Breast epithelium (tissue), 4 donors: Measurements from ENCODE around the gene TGFBR3. TPM values are rescaled to one million over a fixed set of nuclear protein-coding genes. Genes with fewer than 3 reads are reported as not detected.

Experiments
- DNase-seq, 2 donors: peaks; one replicate each; pipeline ENCODE4 v3.0.0-alpha.2; 2019; ENCODE audit warnings: low spot score in 2 of 2
- H3K27ac ChIP-seq, 2 donors: fragments of 200-600 bp; sonication (generic) in 1 of 2; one replicate each; pipeline ENCODE4 v1.5.1; 2016 to 2019; ENCODE audit warnings: mild to moderate bottlenecking in 1 of 2
- H3K27me3 ChIP-seq, 2 donors: fragments of 200-600 bp; sonication (generic) in 1 of 2; one replicate each; pipeline versions ENCODE4 v1.5.1 to v1.6.0; 2017 to 2019; ENCODE audit warnings: control low read depth in 1 of 2, mild to moderate bottlenecking in 1 of 2
- H3K36me3 ChIP-seq: fragments of 200-600 bp; one replicate; pipeline ENCODE4 v1.5.1; 2019
- H3K4me1 ChIP-seq, 2 donors: fragments of 200-600 bp; sonication (generic); one replicate each; pipeline ENCODE4 v1.5.1; 2016 to 2019; ENCODE audit warnings: control low read depth in 1 of 2
- H3K4me3 ChIP-seq, 3 donors: fragments of 200-600 bp; sonication (generic); 1 replicate in 2 of 3; 2 replicates in 1 of 3; pipeline ENCODE4 v1.5.1; 2016 to 2019; ENCODE audit warnings: mild to moderate bottlenecking in 3 of 3, moderate library complexity in 2 of 3
- H3K9me3 ChIP-seq, 2 donors: fragments of 200-600 bp; sonication (generic) in 1 of 2; one replicate each; pipeline ENCODE4 v1.5.1; 2016 to 2019; ENCODE audit warnings: control low read depth in 1 of 2
- POLR2A ChIP-seq: fragments of 450-650 bp; IDR thresholded peaks from one replicate; pipeline ENCODE4 v1.6.1; 2016; ENCODE audit warnings: antibody characterized with exemption, mild to moderate bottlenecking, moderate library complexity
- POLR2AphosphoS5 ChIP-seq, 3 donors: sonication (generic); formaldehyde crosslinking; IDR thresholded peaks; one replicate each; pipeline ENCODE4 v1.6.1; 2017; ENCODE audit warnings: antibody characterized with exemption in 3 of 3
- intact Hi-C: fragments of 100-400 bp; cut with DNase I; formaldehyde crosslinking; loops from one replicate; pipeline ENCODE4 v1.15.1; 2023; ENCODE audit warnings: low total_unique reads
- total RNA-seq, 3 donors: library from RNA; depleted of rRNA; stranded (reverse); fragments of >200 nt; gene quantifications; one replicate each; pipeline ENCODE4 v1.1.0, GENCODE V29; 2016
- TF ChIP-seq, protein P1 (sequence below), 3 donors: fragments of 450-650 bp; IDR thresholded peaks; one replicate each; pipeline ENCODE4 v1.5.1; 2016 to 2017; ENCODE audit warnings: antibody characterized with exemption in 3 of 3, mild to moderate bottlenecking in 3 of 3, moderate library complexity in 3 of 3

The TGFBR3 gene
- total RNA-seq, 3 donors from 2014 or later, result 127 to 287 (median 167) TPM

DNA sequence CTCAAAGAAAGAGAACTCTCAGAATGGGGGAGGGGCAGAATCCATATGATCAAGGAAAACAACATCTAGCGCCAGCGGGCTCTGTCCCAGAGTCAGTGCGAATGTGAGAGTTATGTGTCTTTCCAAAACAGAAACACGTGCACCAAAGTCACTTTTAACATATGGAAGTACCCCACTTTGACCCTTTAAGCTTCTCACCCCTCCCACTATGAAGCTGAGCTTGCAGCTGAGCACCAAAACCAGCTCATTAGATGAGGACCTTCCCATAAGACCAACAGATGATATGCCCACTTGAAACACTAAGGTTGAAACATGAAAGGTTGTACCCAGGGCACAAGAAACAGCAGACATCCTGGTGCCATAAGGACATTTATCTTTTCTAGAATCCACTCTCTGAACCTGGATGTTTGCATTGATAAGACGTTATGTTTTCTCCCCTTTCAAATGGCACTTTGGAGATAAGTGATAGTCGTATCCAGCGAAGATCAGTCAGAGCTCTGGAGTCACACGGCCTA lies 171.0 kb downstream of the TGFBR3 start:
- intact Hi-C loops, result loop anchor here (5.0 kb wide), 1 partner anchor 317 kb away; no protein-coding TSS in a partner anchor

DNA sequence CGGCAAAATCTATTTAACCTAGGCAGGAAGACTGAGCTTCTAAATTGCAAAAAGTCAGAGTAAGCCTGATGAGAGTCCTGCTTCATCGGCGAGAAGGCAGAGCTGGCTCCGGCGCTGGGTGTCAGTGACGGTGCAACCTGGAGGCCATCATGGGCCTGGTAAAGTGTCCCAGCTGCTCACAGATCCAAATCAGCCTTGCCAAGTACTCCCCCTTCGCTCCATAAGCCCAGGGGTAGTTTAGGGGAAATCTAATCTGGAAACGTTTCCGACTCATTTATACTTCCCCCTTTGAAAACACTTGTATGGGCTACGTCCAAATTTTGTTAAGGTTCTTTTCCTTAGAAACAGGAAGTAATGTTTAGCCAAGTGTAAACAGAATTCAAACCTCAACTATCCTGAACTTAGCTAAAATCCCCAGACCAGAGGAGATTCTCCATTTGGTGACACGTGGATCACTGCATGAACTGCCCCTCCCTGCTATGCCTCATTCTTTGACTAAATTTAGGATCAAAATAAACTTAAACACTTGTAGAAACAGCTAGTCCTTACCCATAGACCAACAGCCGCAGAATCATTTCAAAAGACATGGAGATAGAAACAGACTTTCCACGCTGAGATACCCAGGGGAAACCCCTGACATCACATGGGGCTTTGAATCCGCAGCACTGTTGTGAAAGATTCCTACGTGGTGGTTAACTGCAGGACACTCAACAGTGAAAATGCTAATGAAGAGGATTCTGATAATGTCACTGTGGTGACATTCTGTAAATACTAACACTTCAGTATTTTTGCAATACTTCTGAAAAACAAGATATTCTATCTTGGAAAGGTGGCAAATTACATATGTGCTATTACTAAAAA lies 172.7 kb downstream of the TGFBR3 start:
- no peaks in the 10 kb centered on the region for H3K9me3 ChIP-seq
- peak overlapping the region in 1 of 3 donors; percentile 18 for H3K4me3 ChIP-seq
- no peak for DNase-seq
- no peaks in the 10 kb centered on the region for H3K27me3 ChIP-seq
- intact Hi-C loops, result no loop called here
- no peak for TF ChIP-seq POLR2A
- peak; percentile 27 to 32 (median 30) for TF ChIP-seq POLR2AphosphoS5 (IDR thresholded peaks at IDR 0.05)
- peak overlapping the region; percentile 50 to 87 for H3K27ac ChIP-seq
- H3K4me1 ChIP-seq, result no peaks in the 10 kb centered on the region
- no peaks in the 10 kb centered on the region for H3K36me3 ChIP-seq

More for the DNA sequence above, 171.0 kb downstream of the TGFBR3 start:
- Histone ChIP-seq H3K9me3 (no peaks in the 10 kb centered on the region), H3K27me3 (no peaks in the 10 kb centered on the region), H3K27ac (no peak overlapping the region), H3K4me1 (no peaks in the 10 kb centered on the region), H3K36me3 (no peaks in the 10 kb centered on the region), H3K4me3 (no peak overlapping the region)
- TF ChIP-seq POLR2AphosphoS5 (IDR thresholded peaks at IDR 0.05), result no peak
- TF ChIP-seq, protein P1, sequence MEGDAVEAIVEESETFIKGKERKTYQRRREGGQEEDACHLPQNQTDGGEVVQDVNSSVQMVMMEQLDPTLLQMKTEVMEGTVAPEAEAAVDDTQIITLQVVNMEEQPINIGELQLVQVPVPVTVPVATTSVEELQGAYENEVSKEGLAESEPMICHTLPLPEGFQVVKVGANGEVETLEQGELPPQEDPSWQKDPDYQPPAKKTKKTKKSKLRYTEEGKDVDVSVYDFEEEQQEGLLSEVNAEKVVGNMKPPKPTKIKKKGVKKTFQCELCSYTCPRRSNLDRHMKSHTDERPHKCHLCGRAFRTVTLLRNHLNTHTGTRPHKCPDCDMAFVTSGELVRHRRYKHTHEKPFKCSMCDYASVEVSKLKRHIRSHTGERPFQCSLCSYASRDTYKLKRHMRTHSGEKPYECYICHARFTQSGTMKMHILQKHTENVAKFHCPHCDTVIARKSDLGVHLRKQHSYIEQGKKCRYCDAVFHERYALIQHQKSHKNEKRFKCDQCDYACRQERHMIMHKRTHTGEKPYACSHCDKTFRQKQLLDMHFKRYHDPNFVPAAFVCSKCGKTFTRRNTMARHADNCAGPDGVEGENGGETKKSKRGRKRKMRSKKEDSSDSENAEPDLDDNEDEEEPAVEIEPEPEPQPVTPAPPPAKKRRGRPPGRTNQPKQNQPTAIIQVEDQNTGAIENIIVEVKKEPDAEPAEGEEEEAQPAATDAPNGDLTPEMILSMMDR (IDR thresholded peaks at IDR 0.05), result no peak
- TF ChIP-seq POLR2A, result no peak
- DNase-seq, result no peak

DNA sequence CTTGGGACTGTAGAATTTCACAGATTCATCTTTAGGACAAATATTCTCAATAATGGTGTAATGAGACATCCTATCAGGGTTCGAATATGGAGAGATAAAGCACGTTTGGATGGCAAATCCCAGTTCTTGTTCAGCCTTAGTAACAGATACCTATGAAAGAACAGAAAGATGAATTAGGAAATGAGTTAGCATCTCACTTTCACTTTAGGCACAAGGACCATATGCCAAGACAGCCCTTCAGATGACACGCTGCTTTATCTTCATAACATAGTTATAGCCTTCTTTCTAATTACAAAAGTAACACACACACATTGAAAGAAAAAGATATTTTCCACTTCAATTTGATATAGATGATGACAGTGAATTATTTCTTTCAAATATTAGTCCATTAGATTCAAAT lies 173.6 kb downstream of the TGFBR3 start:
- Histone ChIP-seq H3K4me1 (no peaks in the 10 kb centered on the region), H3K27me3 (no peaks in the 10 kb centered on the region), H3K9me3 (no peaks in the 10 kb centered on the region), H3K27ac (peak overlapping the region; percentile 50 to 87), H3K36me3 (no peaks in the 10 kb centered on the region), H3K4me3 (no peak overlapping the region)
- intact Hi-C loops, result no loop called here
- no peak for DNase-seq
- TF ChIP-seq, protein P1 (IDR thresholded peaks at IDR 0.05), result no peak
- no peak for TF ChIP-seq POLR2AphosphoS5 (IDR thresholded peaks at IDR 0.05)
- no peak for TF ChIP-seq POLR2A

DNA sequence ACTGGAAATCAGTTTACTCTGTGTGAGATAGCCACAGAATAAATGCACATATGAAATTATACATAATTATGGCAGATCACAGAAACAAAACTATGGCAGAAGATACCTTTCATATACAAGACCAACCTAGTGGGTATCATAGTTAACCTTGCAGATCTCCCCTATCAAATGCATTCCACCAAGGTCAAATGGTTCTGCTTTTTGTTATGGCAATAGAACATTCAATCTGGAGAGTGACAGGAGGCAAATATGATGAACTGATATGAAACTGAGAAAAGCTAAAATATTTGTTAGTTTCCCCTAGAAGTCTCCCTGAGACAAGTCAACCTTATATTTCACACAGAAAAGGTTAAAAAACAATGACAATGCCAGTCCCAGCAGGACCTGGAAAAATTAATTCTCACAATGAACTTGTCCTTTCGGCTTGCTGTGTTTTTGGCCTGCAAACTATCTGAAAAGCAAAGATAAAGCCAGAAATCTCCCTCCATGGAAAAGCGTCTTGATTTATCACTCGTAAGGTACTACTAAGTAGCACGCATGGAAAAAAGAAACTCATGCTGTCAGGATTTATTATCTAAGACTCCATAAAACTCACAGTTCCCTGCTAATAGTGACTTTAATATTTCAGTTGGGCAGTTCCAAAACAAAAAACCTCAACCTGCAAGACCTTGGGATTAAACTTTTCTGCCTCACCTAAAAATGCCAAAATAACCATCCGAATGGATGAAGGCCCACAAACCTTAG lies 174.3 kb downstream of the TGFBR3 start:
- intact Hi-C loops, result no loop called here
- no peak for DNase-seq
- Histone ChIP-seq H3K4me3 (no peak overlapping the region), H3K27ac (peak overlapping the region in 1 of 2 donors; percentile 87), H3K36me3 (no peaks in the 10 kb centered on the region), H3K9me3 (no peaks in the 10 kb centered on the region), H3K4me1 (no peaks in the 10 kb centered on the region), H3K27me3 (no peaks in the 10 kb centered on the region)
- TF ChIP-seq, protein P1 (IDR thresholded peaks at IDR 0.05), result no peak
- TF ChIP-seq POLR2AphosphoS5 (IDR thresholded peaks at IDR 0.05) (no peak), POLR2A (no peak)

DNA sequence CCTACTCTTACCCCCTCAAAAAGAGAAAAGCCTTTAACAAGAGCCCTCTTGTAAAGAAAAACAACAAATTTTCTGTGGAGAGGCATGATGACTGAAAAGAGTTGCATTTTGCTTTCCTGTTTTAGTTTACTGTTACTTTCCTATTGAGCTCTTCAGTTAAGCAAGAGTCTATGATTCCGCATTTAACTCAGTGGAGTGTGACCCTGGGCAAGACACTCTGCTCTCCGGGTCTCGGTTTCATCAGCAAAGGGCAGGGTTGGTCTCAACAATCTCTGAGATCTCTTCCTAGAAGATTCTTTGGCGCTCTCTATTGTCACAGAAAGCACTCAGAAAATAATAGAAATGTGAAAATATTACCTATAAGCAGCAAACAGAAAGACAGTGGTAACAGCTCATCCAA lies 175.7 kb downstream of the TGFBR3 start:
- Histone ChIP-seq H3K9me3 (no peaks in the 10 kb centered on the region), H3K4me1 (no peaks in the 10 kb centered on the region), H3K36me3 (no peaks in the 10 kb centered on the region), H3K27ac (no peak overlapping the region), H3K4me3 (no peak overlapping the region), H3K27me3 (no peaks in the 10 kb centered on the region)
- no peak for DNase-seq
- intact Hi-C loops, result no loop called here
- TF ChIP-seq, protein P1 (IDR thresholded peaks at IDR 0.05), result no peak
- no peak for TF ChIP-seq POLR2AphosphoS5 (IDR thresholded peaks at IDR 0.05)
- no peak for TF ChIP-seq POLR2A
